GM12875 (cell line): ENCODE measurements around the gene PCBP3.

Experiments
- H3K4me3 ChIP-seq: one replicate; pipeline ENCODE4 v1.5.1; 2011; ENCODE audit warnings: low read depth, low read length, control low read depth
- CTCF ChIP-seq: IDR thresholded peaks from 2 replicates; pipeline ENCODE4 v1.5.1; 2011; ENCODE audit warnings: low read depth, mild to moderate bottlenecking, control low read depth, inconsistent platforms, low read length, moderate library complexity, borderline replicate concordance; ENCODE audit not compliant: insufficient read depth

The PCBP3 gene

GRCh38 chr21:45941338-45941710 is 297.8 kb downstream of the PCBP3 start:
- no peak for TF ChIP-seq CTCF

GRCh38 chr21:45941717-45942546 is 298.4 kb downstream of the PCBP3 start:
- no peak overlapping the region for H3K4me3 ChIP-seq
- TF ChIP-seq CTCF = no peak

More at GRCh38 chr21:45941338-45941710, 297.8 kb downstream of the PCBP3 start:
- H3K4me3 ChIP-seq = no peak overlapping the region

GRCh38 chr21:45942755-45943629 is 299.5 kb downstream of the PCBP3 start:
- TF ChIP-seq CTCF = no peak

GRCh38 chr21:45943630-45944540 is 300.4 kb downstream of the PCBP3 start:
- H3K4me3 ChIP-seq = no peak overlapping the region
- no peak for TF ChIP-seq CTCF

More at GRCh38 chr21:45942755-45943629, 299.5 kb downstream of the PCBP3 start:
- H3K4me3 ChIP-seq = no peak overlapping the region

- H3K4me3 ChIP-seq = no peak overlapping the region
- no peak for TF ChIP-seq CTCF
Observed at GRCh38 chr21:45944601-45945000, 301.1 kb downstream of the PCBP3 start.

- no peak overlapping the region for H3K4me3 ChIP-seq
- TF ChIP-seq CTCF = no peak
Observed at GRCh38 chr21:45945066-45945867, 301.7 kb downstream of the PCBP3 start.
